Measurements from ENCODE around the gene APOL2.

- TF ChIP-seq CTCF (IDR thresholded peaks at IDR 0.05) (no peak), POLR2A (IDR thresholded peaks at IDR 0.05) (no peak)
Measured at GRCh38 chr22:36274531-36274930, 35.2 kb upstream of the APOL2 start.

Data from ovary (tissue), 3 donors.